Measurements from ENCODE around the gene KYNU.
"Not testable (repeated sequence)": the region's sequence is repeated elsewhere in the genome, so short reads cannot be mapped to it uniquely, and the experiment has no call there.

DNA sequence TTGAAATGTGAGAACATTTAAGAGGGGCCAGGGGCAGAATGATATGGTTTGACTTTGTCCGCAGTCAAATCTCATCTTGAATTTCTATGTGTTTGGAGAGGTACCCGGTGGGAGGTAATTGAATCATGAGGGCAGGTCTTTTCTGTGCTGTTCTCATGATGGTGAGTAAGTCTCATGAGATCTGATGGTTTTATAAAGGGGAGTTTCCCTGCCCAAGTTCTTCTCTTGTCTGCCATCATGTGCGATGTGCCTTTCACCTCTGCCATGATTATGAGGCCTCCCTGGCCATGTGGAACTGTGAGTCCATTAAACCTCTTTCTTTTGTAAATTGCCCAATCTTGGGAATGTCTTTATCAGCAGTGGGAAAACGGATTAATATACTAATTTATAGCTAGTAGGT, 176.0 kb downstream of the KYNU start:
- not testable (repeated sequence) for TF ChIP-seq POLR2A (IDR thresholded peaks at IDR 0.05; ENCODE audit: low read length); GATA1 (IDR thresholded peaks at IDR 0.05; ENCODE audit: low read depth, low read length)
